ENCODE data around the gene CD28. TPM values are rescaled to one million over a fixed set of nuclear protein-coding genes. Genes with fewer than 3 reads are reported as not detected.
"Not testable (repeated sequence)": the region's sequence is repeated elsewhere in the genome, so short reads cannot be mapped to it uniquely, and the experiment has no call there.

CD28 gene
- total and polyA plus RNA-seq, 4 donors, result 0.14 to 3.0 (median 0.92) TPM

DNA sequence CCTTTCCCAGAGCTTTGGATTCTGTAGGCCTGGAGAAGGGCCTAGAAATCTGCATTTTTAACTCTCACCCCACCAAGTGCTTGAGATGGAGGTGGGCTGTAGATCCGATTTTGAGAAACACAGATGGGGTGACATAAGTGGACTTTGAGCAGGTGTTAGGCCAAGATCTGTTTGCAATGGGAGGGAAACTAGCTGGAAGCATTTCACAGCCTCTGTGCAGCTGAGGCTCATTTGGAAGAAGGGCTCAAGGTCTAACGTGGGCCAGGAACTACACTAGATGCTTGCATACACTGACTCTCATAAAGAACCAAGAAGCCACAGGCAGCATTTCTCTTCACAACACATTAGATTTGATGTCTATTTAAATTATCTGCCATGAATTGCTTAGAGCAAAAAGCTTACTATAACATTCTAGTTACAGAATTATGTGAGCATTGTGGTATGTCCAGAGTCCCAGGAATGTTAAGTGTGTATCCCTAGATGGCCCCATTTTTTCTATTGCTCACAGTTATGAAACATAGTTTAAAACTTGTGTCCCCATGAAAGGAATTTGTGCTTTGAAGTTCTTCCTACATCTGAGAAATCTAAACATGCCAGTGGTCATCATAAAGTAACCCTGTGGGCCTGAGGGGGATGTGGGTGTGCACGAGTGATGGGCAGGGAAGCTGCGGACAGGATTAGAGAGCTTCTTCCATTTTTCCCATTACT, 77.2 kb downstream of the CD28 start:
- DNase-seq, result peak in 2 of 3 donors; percentile 51
- Histone ChIP-seq H3K27ac (ENCODE audit: low read depth in 1 of 2, low read length in 1 of 2) (peak overlapping the region in 1 of 2 donors; percentile 79), H3K4me3 (no peak overlapping the region), H3K27me3 (ENCODE audit: control insufficient read depth in 3 of 3, insufficient read depth in 3 of 3, low read length in 2 of 3) (no peaks in the 10 kb centered on the region), H3K36me3 (ENCODE audit: control insufficient read depth in 4 of 4, insufficient read depth in 4 of 4, low read length in 4 of 4) (no peaks in the 10 kb centered on the region), H3K4me1 (ENCODE audit: control insufficient read depth in 5 of 5, insufficient read depth in 5 of 5, low read length in 5 of 5) (peaks cover 2 to 19% (median 7%) of the 10 kb centered on the region in 5 donors), H3K9ac (ENCODE audit: insufficient read depth in 1 of 2, low read length in 2 of 2) (no peak overlapping the region), H3K9me3 (ENCODE audit: control insufficient read depth in 4 of 4, insufficient read depth in 3 of 4, low read length in 3 of 4) (no peaks in the 10 kb centered on the region)
- TF ChIP-seq, protein P1, sequence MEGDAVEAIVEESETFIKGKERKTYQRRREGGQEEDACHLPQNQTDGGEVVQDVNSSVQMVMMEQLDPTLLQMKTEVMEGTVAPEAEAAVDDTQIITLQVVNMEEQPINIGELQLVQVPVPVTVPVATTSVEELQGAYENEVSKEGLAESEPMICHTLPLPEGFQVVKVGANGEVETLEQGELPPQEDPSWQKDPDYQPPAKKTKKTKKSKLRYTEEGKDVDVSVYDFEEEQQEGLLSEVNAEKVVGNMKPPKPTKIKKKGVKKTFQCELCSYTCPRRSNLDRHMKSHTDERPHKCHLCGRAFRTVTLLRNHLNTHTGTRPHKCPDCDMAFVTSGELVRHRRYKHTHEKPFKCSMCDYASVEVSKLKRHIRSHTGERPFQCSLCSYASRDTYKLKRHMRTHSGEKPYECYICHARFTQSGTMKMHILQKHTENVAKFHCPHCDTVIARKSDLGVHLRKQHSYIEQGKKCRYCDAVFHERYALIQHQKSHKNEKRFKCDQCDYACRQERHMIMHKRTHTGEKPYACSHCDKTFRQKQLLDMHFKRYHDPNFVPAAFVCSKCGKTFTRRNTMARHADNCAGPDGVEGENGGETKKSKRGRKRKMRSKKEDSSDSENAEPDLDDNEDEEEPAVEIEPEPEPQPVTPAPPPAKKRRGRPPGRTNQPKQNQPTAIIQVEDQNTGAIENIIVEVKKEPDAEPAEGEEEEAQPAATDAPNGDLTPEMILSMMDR (IDR thresholded peaks at IDR 0.05; ENCODE audit: control extremely low read depth, extremely low read depth), result no peak
- WGBS, 2 donors, result 58 to 70% methylated on average over 4 of the region's 4 CpGs
- ATAC-seq (ENCODE audit: insufficient read depth, low FRiP score), result no peak

DNA sequence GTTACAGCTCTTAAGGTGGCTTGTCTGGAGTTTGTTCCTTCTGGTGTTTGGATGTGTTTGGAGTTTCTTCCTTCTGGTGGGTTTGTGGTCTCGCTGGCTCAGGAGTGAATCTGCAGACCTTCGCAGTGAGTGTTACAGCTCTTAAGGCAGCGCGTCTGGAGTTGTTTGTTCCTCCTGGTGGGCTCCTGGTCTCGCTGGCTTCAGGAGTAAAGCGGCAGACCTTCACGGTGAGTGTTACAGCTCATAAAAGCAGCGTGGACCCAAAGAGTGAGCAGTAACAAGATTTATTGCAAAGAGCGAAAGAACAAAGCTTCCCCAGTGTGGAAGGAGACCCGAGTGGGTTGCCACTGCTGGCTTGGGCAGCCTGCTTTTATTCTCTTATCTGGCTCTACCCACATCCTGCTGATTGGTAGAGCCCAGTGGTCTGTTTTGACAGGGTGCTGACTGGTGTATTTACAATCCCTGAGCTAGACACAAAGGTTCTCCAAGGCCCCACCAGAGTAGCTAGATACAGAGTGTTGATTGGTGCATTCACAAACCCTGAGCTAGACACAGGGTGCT, 78.4 kb downstream of the CD28 start:
- not testable (repeated sequence) for DNase-seq; ATAC-seq (ENCODE audit: insufficient read depth, low FRiP score); H3K9ac ChIP-seq (ENCODE audit: insufficient read depth in 1 of 2, low read length in 2 of 2); H3K27me3 ChIP-seq (ENCODE audit: control insufficient read depth in 3 of 3, insufficient read depth in 3 of 3, low read length in 2 of 3); H3K9me3 ChIP-seq (ENCODE audit: control insufficient read depth in 4 of 4, insufficient read depth in 3 of 4, low read length in 3 of 4); H3K27ac ChIP-seq (ENCODE audit: low read depth in 1 of 2, low read length in 1 of 2); H3K36me3 ChIP-seq (ENCODE audit: control insufficient read depth in 4 of 4, insufficient read depth in 4 of 4, low read length in 4 of 4); H3K4me3 ChIP-seq
- WGBS, 2 donors, result 39 to 84% methylated on average over 10 of the region's 10 CpGs
- H3K4me1 ChIP-seq (ENCODE audit: control insufficient read depth in 5 of 5, insufficient read depth in 5 of 5, low read length in 5 of 5), result peaks cover 2 to 19% (median 7%) of the 10 kb centered on the region in 5 donors

DNA sequence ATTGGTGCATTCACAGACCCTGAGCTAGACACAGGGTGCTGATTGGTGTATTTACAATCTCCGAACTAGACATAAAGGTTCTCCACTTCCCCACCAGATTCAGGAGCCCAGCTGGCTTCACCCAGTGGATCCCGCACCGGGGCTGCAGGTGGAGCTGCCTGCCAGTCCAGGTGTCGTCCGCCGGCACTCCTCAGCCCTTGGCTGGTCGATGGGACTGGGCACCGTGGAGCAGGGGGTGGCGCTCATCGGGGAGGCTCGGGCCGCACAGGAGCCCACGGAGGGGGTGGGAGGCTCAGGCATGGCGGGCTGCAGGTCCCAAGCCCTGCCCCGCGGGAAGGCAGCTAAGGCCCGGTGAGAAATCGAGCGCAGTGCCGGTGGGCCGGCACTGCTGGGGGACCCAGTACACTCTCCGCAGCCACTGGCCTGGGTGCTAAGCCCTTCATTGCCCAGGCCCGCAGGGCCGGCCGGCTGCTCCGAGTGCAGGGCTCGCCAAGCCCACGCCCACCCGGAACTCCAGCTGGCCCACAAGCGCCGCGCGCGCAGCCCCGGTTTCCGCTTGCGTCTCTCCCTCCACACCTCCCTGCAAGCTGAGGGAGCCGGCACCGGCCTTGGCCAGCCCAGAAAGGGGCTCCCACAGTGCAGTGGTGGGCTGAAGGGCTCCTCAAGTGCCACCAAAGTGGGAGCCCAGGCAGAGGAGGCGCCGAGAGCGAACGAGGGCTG, 79.1 kb downstream of the CD28 start:
- WGBS, 2 donors, result 96% methylated on average over 35 to 43 of the region's 43 CpGs
- not testable (repeated sequence) for H3K9ac ChIP-seq (ENCODE audit: insufficient read depth in 1 of 2, low read length in 2 of 2); H3K9me3 ChIP-seq (ENCODE audit: control insufficient read depth in 4 of 4, insufficient read depth in 3 of 4, low read length in 3 of 4); H3K27me3 ChIP-seq (ENCODE audit: control insufficient read depth in 3 of 3, insufficient read depth in 3 of 3, low read length in 2 of 3); ATAC-seq (ENCODE audit: insufficient read depth, low FRiP score); H3K36me3 ChIP-seq (ENCODE audit: control insufficient read depth in 4 of 4, insufficient read depth in 4 of 4, low read length in 4 of 4); H3K27ac ChIP-seq (ENCODE audit: low read depth in 1 of 2, low read length in 1 of 2); H3K4me3 ChIP-seq; DNase-seq
- H3K4me1 ChIP-seq (ENCODE audit: control insufficient read depth in 5 of 5, insufficient read depth in 5 of 5, low read length in 5 of 5), result peaks cover 2 to 19% (median 7%) of the 10 kb centered on the region in 5 donors

DNA sequence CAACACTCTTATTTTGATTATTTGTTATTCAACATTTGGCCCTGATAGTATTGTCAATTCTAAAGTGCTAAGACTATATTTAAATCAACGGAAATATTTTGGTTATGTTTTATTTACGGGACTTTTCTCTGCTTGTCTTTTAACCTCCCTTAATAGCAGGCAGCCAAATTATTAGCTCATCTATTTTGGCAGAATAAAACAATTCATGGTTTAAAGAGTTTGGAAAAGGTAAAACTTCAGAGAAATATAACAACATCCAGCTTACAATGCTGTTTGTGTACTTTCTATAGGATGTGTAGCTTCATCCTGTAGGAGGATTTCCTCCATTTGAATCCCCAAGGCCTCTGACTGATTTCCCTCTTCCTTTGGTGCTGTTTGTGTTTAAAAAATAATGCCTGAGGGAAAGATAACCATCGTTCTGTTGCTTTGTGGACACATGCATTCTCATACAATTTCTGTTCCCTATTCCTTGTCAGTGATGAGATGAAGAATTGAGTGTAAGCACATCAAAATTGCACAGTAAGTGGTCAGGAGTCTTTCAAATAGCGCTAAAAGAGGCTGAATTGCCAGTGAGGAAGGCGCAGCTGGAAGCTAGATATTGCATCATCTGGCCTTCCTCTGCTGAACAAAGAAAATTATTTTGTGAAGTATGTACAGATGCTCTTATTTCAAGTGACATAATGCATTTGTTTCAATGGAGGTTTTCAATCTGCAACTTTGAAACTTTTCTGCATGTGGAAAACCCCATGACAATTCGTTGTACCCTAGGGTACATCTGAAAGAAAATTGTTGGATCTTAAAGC, 80.3 kb downstream of the CD28 start:
- TF ChIP-seq, protein P1 (IDR thresholded peaks at IDR 0.05; ENCODE audit: control extremely low read depth, extremely low read depth), result no peak
- no peak overlapping the region for H3K4me3 ChIP-seq
- H3K27ac ChIP-seq (ENCODE audit: low read depth in 1 of 2, low read length in 1 of 2), result peak overlapping the region; percentile 9 to 31
- DNase-seq (peak; percentile 49 to 84 (median 80)), ATAC-seq (ENCODE audit: insufficient read depth, low FRiP score) (no peak)
- H3K9ac ChIP-seq (ENCODE audit: insufficient read depth in 1 of 2, low read length in 2 of 2), result no peak overlapping the region
- no peaks in the 10 kb centered on the region for H3K9me3 ChIP-seq (ENCODE audit: control insufficient read depth in 4 of 4, insufficient read depth in 3 of 4, low read length in 3 of 4)
- peaks cover 2 to 19% (median 7%) of the 10 kb centered on the region in 5 donors for H3K4me1 ChIP-seq (ENCODE audit: control insufficient read depth in 5 of 5, insufficient read depth in 5 of 5, low read length in 5 of 5)
- WGBS, 2 donors, result 47 to 61% methylated on average over 6 of the region's 6 CpGs
- H3K27me3 ChIP-seq (ENCODE audit: control insufficient read depth in 3 of 3, insufficient read depth in 3 of 3, low read length in 2 of 3), result no peaks in the 10 kb centered on the region
- no peaks in the 10 kb centered on the region for H3K36me3 ChIP-seq (ENCODE audit: control insufficient read depth in 4 of 4, insufficient read depth in 4 of 4, low read length in 4 of 4)
